Fibroblast of lung (primary cell): ENCODE data around the gene TNNT1.

ENCODE experiments used
- CTCF ChIP-seq, 2 donors: IDR thresholded peaks in 1 of 2; conservative IDR thresholded peaks in 1 of 2; 1 replicate in 1 of 2; 2 replicates in 1 of 2; pipeline ENCODE4 v1.5.1; 2011 to 2012; ENCODE audit warnings: low read length in 2 of 2, control low read depth in 1 of 2, inconsistent platforms in 1 of 2, low read depth in 1 of 2, mild to moderate bottlenecking in 1 of 2
- EZH2 ChIP-seq: IDR thresholded peaks from 2 replicates; pipeline ENCODE4 v1.5.1; 2012; ENCODE audit warnings: low read length, control low read depth, mild to moderate bottlenecking; ENCODE audit errors: missing control alignments

DNA sequence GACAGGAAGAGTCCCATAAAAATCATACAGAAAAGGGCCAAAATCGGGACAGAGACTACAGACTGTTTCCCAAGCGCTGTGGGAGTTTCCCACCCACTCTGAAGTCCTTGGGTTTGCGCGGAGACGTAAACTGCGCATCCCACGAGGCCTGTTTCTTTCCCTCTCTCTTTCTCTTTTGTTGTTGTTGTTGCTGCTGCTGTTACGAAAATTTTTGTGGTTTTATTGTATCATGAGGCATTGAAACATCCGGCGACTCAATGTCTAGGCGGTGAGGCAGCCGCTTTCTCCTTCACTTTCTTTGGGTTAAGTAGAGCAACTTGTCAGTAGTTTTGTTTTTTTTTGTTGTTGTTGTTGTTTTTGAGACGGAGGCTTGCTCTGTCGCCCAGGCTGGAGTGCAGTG is 30.0 kb downstream of the TNNT1 start:
- TF ChIP-seq EZH2 (no peak), CTCF (conservative IDR thresholded peaks at IDR 0.05 in 1 of 2, IDR thresholded peaks at IDR 0.05 in 1 of 2; ENCODE audit: low read depth in 1 of 2, low read length in 2 of 2) (no peak)
